HG03064 (cell line): ENCODE data around the gene EHD4.

Experiments
- ATAC-seq: cut with Tn5 transposase; IDR thresholded peaks from one replicate; pipeline ENCODE4 v1.9.1; 2021; ENCODE audit warnings: low read depth; ENCODE audit not compliant: unreplicated experiment

EHD4 gene

GRCh38 chr15:41981371-41982132, 9.2 kb upstream of the EHD4 start:
- ATAC-seq, result no peak

GRCh38 chr15:41980654-41981323, 8.4 kb upstream of the EHD4 start:
- no peak for ATAC-seq

GRCh38 chr15:41979493-41980266, 7.3 kb upstream of the EHD4 start:
- ATAC-seq, result no peak

DNA sequence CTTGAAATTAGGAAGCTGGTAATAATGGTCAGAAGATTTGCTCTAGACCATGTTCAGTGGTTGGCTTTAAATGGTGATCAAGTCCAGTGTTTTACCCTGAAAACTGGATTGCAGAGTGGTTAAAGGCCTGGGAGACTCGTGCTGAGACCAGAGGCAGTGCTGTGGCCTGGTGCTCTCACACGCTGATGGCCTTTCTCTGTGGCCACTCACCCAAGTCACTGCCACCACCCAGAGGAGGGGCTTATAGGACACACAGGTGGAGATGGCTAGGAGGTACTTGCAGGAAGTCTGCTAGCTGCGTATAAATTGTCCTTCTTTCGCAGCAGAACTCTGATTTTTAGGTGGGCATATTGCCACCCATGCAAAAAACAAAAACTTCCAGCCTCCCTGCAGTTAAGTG, 6.2 kb upstream of the EHD4 start:
- no peak for ATAC-seq

DNA sequence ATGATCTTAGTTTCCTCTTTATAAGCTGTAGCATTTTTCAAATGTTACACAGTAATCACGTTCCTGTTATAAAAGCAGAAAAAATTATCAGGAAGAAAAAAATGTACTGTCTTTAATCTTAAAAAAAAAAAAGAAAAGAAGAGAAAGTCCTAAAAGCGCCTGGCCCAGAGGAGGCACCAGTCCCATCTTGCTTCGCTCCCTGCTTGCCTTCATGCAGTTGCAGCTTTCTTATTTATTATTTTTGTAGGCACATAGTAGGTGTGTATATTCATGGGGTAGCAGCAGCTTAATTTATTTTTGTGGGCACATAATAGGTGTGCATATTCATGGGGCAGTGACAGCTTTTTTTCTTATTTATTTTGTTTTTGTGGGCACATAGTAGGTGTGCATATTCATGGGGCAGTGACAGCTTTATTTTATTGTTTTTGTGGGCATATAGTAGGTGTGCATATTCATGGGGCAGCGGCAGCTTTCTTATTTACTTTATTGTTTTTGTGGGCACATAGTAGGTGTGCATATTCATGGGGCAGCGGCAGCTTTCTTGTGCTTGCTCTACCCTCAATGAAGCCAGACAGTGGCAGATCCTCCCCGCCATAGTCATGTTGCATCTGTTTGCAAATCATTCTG, 5.5 kb upstream of the EHD4 start:
- ATAC-seq, result no peak

DNA sequence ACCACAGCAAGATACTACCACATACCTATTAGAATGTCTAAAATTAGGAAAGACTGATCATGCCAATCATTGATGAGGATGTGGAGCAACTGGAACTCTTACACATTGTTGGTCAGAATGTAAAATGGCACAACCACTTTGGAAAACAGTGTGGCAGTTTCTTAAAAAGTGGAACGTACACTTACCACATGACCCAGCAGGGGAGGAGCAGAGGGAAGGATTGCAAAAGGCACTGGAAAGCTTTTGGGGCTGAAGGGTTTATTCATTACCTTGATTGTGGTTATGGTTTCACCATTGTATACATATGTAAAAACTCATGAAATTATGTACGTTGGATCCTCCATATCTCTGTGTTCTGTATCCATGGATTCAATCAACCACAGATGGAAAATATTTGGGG, 3.3 kb upstream of the EHD4 start:
- ATAC-seq, result no peak

GRCh38 chr15:41974041-41974440, 1.7 kb upstream of the EHD4 start:
- no peak for ATAC-seq

GRCh38 chr15:41971895-41972252, 483 bp downstream of the EHD4 start:
- peak; percentile 23 for ATAC-seq

GRCh38 chr15:41971089-41971894, 1.1 kb downstream of the EHD4 start:
- peak; percentile 46 for ATAC-seq

DNA sequence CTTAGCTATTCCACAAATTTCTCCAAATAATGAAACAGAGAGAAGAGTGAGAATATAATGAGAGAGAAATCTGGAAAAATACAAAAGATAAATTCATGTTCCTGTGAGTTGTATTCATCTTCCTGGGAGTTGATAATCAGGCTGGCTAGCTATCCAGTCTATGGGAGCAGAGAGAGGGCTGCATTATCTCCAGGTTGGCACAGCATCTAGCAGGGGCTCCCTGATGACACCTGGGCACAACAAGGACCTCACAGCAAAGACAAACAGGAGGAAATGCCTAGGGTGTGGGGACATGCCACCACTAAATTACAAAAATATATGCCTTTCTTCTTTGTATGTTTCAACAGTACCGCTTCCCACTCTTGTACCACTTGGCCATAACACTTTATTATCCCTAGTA, 1.9 kb downstream of the EHD4 start:
- no peak for ATAC-seq

GRCh38 chr15:41969851-41970431, 2.4 kb downstream of the EHD4 start:
- no peak for ATAC-seq

- no peak for ATAC-seq
These were observed 3.7 kb downstream of the EHD4 start for GRCh38 chr15:41968701-41969100.

DNA sequence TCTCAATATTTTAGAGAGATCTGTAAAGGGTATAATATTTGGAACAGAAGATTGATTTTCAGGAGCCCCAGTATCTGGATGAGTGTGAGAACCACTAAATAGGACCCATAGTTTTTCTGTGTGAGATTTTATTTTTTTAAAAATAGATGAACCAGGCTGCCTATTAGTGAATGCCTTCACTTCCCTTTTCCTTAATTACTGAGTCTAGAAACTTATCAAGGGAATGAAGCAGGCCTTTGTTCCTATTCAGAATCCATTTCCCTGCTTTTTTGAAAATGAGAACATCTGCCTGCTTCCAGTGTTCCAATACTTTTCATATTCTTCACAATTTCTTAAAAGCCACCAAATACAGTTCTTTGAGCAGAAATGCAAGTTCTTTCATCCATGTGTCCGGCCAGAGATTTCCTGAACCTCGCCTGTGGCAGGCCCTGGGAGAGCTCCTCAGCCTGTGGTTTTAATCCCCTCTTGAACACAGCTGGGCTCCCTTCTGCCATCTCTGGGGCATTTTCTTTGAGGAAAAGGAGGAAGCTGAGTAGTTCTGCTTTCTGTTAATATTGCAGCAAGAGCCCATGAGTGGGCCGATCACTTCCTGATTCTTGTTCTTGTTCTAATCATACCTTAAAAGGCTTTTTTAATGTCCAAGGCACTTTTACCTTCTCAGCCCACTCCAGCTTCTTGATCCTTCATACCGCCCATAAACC, 4.7 kb downstream of the EHD4 start:
- no peak for ATAC-seq

- ATAC-seq, result no peak
These were observed 5.4 kb downstream of the EHD4 start for GRCh38 chr15:41966920-41967465.

GRCh38 chr15:41966414-41966812, 5.9 kb downstream of the EHD4 start:
- ATAC-seq, result no peak

GRCh38 chr15:41965441-41966413, 6.6 kb downstream of the EHD4 start:
- no peak for ATAC-seq

DNA sequence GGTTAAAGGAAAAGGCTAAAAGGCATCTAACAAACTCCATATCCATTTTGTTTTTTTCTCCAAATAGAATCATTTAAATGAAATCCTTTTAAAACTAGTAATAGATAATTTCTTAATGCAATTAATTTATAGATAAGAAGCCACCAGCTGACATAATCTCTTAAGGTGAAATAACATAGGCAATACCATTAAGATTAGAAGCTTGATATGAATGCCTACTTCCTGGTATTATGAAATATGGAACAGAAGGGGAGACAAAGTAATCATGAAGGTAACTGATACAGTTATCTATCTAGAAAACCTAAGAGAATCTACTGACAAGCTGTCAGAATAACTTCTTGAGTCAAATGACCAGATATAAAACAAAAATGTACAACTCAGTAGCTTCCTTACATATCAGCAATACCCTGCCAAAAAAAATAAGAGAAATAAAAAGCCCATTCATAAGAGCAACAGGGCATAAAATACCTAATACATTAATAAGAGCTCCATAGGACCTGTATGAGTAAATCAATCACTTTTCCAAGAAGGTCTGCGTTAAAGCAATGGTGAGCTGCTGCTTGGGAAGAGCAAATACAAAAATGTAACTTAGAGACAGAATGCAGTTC, 10.7 kb downstream of the EHD4 start:
- no peak for ATAC-seq
